NT2/D1 (cell line): ENCODE data around the gene TNS3.

Source experiments
- YY1 ChIP-seq: IDR thresholded peaks from 2 replicates; pipeline ENCODE4 v1.6.1; 2011; ENCODE audit not compliant: insufficient read length, insufficient read depth
- ZNF274 ChIP-seq: IDR thresholded peaks from 2 replicates; pipeline ENCODE4 v1.6.1; 2011; ENCODE audit warnings: mild to moderate bottlenecking, low read depth, low read length

DNA sequence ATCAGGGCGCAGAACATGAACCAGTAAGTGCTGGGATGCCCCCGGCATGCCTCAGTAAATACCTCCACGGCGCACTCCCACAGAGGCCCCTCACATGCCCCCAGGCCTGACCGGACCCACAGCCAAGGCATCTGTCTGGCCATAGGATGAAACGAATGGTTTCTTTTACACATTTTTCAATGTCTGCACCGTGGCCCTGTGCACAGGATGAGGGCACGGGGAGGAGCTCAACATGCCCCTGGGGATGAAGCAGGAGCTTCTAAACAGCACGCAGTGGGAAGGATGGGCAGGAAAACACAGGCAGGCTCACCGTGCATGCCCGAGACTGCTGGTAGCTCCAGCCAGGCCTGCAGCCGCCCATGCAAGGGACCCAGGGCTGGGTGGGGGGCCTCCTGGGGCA lies 283.3 kb downstream of the TNS3 start:
- no peak for TF ChIP-seq ZNF274
- TF ChIP-seq YY1 = no peak
